HG03378 (cell line): ENCODE measurements around the gene HPCAL1.

ENCODE experiments used
- ATAC-seq: cut with Tn5 transposase; IDR thresholded peaks from one replicate; pipeline ENCODE4 v1.9.1; 2021; ENCODE audit warnings: mild to moderate bottlenecking, moderate library complexity; ENCODE audit not compliant: unreplicated experiment

The HPCAL1 gene

DNA sequence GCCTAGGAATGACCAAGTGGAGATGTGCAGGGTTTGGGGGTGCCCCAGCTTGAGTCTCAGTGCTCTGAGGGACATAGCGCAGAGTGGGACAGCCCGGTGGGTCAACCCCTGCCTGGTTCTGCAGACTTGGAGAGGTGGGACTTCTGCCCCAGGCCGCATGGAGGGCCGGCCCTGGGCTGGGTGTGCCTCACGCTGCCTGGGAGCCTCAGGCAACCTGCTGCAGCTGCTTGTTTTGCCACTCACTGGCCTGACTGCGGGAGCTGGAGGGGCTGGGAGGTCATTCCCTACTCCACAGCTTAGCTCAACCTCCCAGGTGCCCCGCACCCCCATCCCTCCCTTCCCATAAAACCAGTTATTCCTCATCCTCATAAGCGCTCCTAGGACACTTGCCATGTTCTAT is 112.3 kb downstream of the HPCAL1 start:
- ATAC-seq, result no peak

DNA sequence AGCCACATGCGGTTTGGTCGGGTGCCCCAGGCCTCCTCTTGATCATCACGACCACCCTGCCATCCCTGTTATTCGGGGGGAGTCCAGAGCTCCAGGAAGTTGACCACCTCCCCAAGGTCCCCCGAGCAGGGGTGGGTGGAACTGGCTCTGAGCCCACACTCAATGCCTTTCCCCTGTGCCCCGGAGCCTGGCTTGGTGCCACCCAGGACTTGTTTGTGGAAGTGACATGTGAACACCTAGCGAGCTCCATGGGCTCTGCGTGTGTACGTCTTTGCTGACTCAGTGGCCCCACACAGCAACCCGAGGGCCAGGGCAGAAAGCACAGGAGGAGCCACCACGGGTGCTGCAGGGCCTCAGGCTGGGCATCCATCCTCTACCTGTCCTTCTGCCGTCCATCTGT is 112.9 kb downstream of the HPCAL1 start:
- ATAC-seq, result no peak

DNA sequence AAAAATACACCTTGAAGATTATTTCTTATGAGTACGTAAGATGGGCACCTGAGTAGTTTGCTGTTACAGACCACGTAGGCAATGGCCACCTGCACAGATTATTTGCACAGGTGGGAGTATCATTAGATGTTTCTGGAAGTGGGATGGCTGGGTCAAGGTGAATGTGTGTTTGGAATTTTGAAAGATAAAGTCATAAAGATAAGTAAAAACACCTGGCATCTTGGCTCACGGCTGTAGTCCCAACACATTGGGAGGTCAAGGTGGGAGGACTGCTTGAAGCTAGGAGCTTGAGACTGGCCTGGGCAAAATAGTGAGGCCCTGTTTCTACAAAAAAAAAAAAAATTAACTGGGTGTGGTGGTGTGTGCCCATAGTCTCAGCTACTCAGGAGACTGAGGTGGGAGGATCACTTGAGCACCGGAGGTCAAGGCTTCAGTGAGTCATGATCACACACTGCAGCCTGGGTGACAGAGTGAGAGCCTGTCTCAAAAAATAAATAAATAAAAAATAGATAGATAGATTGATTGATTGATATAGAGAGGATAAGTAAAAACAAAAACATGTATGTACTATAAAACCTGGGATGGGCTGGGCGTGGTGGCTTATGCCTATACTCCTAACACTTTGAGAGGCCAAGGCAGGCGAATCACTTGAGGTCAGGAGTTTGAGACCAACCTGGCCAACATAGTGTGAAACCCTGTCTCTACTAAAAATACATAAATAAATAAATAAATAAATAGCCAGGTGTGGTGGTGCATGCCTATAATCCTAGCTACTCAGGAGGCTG is 115.0 kb downstream of the HPCAL1 start:
- no peak for ATAC-seq

DNA sequence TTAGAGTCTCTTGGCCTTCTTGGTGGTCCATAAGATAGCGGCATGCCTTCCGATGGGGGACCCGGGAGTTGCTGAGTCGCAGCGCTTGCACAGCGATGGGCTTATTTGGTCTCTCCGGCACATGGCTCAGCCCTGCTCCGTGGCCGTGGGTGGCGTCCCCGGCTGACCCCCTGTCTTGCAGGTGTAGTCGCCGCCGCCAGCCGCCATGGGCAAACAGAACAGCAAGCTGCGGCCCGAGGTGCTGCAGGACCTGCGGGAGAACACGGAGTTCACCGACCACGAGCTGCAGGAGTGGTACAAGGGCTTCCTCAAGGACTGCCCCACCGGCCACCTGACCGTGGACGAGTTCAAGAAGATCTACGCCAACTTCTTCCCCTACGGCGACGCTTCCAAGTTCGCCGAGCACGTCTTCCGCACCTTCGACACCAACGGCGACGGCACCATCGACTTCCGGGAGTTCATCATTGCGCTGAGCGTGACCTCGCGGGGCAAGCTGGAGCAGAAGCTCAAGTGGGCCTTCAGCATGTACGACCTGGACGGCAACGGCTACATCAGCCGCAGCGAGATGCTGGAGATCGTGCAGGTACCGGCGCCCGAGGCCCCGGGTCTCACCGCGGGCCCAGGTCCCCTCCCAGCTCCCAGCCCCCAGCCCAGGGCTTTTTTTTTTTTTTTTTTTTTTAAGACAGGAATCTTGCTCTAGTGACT is 117.0 kb downstream of the HPCAL1 start:
- no peak for ATAC-seq

DNA sequence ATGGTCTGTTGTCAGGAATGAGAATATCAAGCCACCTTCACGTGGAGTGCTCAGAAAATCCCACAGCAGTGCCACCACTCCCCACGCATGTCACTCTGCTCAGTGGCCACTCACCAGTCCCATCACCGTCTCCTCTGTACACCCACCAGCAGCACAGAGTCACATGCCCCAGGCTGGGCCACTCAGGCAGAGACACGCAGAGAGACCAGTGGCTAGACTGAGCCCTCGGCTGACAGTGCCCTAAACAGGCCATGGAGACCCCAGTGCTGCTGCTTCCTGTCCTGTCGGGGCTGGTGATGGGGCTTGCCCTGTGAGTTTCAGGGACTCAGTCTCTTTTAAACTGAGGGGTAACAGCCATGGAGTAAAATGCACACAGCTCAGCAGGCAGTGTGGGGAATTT is 119.5 kb downstream of the HPCAL1 start:
- no peak for ATAC-seq

DNA sequence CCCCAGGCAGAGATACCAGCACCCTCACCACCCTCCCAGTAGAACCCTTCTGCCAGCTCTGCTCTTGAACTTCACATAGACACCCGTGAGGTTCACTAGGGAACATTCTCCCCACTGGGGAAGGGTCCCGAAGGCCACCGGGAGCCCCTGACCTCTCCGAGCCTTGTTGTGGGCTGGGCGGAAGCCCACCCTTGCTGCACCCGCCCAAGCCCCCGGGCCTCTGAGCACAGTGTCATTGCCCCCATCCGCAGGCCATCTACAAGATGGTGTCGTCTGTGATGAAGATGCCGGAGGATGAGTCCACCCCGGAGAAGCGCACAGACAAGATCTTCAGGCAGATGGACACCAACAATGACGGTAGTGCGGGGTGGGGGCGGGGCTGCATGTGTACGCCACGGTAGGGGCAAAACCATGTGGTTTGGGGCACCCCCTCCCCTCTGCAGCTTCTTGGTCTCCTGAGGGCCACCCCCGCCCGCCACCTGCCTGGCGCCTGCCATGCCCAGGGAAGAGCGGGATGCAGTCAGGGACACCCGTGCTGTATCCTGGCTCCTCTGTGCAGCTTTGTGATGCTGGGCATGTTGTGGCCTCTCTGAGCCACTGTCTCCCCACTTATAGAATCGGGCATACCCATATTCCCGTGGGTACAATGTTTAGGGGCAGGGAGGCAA is 120.2 kb downstream of the HPCAL1 start:
- ATAC-seq, result no peak

DNA sequence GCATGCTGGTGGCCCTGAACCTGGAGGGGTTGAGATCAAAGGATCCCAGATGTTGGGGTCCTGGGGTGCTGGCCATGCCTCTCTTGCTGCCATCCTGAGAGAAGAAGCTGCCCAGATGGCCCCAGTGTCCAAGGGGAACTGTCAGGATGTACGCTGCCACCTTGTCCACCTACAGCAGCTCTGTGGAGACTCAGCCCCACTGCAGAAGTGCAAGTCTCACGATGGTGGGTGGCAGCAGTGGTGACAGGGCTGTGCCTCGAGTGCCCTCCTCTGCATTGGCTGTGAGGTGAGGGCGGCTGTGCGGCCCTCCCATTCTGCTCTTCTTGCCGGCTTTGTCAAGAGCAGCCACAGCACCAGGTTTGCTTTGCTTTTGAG is 120.7 kb downstream of the HPCAL1 start:
- ATAC-seq, result no peak

DNA sequence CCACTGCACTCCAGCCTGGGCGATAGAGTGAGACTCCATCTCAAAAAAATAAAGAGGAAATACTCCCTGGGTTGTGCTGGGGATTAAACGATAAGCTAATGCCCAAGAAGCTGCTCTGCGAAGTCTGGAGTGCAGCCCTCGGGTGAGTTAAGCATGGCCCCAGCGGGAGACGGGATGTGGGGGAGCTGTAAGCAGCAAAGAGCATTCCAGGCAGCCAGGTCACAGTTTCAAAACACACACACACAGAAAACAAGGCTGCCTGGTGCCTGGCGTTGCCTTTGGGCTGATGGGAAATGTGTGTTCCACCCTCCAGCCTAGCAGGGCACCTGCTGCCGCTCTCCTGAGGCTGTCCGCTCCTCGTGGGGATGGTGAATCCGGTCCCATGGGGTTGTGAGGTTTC is 121.3 kb downstream of the HPCAL1 start:
- ATAC-seq, result no peak

DNA sequence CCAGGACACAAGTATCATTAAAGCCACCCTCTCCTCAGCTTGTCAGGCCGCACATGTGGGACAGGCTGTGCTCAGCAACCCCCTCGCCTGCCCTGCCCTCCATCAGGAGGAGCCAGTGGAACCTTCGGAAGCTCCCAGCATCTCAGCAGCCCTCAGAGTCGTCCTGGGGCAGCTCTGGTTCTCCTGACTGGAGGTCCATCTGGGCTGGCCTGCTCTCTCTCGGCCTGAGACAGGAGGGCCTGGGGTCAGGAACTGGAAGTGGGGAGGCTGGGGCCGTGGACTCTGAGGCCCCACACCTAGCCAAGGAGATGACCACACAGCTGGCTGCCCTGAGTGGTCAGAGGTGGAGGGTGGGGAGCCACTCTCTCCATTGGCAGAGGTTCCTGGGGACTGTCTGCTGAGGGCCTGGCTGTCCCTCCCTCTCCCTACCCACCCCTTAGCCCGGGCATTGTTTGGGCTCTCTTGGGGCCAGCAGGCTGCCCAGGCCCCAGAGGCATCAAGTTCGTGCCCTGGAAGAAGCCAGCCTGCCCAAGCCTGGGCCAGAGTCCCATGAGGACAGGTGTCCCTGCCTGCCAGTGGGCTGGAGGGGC is 122.3 kb downstream of the HPCAL1 start:
- ATAC-seq, result no peak

DNA sequence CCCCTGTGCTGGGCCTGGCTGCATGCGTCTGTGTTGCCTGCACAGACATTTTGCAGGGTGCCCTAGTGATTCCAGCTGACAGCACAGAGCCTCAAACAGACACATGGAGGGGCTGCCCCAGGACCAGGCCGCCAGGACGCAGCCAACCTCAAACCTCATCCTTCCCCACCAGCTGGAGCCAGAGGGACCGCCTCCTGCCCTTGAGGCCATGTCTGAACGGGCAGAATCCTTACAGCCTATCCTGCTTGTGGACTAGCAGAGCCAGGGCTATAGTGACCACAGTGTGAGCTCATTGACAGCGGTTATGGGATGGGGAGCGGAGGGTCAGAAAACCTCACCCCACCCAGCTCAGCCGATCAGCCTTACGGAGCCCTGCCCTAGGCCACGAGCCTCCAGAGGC is 123.0 kb downstream of the HPCAL1 start:
- no peak for ATAC-seq

DNA sequence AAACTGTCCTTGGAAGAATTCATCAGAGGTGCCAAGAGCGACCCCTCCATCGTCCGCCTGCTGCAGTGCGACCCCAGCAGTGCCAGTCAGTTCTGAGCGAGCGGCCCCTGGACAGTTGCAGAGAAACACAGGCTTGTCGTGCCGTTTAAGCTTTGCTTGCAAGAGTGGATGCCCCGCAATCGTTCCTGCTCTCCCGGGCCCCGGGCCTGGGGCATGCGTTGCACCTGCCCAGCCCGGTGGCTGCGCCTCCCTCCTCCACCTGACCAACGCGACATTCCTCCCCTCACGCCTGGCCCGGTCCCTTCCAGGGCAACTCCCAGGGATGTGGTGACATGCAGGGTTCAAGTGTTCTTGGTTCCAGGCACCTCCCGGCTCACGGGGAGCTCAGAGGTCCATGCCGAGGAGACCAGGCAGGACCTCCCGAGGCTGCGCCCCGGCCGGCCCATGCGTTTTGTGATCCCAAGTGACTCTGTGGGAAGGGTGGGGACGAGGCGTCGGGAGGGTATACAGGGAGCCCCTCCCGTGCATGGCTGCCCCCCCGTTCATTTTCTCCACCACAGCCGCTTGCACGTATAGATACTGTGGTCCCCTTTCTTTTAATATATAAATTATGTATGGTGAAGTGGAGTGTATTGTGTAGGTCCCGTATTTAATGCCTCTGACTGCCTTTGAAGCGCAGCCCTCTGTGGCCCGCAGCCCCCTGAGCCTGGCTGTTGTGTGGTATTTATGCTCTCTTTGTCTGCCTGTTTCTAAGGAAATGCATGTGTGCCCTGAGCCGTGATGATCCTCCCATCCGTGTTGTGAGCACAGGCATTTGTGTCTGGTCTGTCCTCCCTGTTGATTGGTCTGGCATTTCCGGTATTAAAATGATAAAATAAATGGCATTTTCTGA is 124.3 kb downstream of the HPCAL1 start:
- ATAC-seq, result no peak

DNA sequence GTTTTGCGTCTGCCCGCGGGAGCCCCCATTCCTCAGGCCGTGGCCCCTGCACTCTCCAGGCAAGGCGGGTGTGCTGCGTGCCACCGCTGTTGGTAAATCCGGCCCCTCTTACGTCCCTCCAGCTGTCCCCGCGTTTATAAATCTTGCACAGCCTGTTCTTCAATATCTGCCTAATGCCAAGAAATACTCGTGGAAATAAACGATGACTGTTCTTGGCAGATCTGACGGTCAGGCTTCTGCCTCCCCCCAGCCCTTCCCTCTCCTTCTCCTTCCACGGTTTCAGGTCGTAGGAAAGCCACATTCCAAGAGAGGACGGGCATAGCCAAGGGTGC is 124.9 kb downstream of the HPCAL1 start:
- no peak for ATAC-seq

DNA sequence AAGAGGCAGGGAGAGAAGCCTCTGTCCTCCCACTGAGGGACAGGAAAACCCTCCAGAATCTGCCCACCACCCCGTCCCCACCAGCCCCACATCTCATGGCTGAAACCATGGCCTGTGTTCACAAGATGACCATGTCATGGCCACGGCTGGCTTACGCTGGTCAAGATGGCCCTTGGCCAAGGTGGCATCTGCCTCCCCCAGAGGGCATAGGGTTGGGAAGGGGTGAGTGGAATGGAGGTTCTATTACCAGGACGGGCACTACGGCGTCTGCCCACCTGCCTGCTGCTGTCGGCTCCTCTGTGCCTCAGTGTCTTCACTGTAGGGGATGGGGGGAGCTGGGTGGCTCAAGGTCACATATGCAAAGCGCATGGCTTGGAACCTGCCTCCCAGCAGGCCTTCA is 125.7 kb downstream of the HPCAL1 start:
- no peak for ATAC-seq

DNA sequence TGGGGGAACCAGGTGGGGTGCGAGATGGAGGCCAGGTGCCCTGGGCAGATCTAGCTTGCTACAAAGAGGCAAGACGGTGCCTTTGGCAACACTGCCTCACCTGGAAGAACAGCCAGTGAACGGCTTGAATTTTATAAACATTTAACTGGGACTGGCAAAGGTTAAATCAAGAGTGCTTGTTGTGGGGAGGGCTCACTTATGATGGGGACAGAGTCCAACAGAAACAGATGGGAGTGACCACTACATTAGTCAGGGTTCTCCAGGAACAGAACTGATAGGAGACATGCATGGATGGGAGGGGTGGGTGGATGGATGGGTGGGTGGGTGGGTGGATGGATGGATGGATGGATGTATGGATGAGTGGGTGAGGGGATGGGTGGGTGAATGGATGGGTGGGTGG is 126.2 kb downstream of the HPCAL1 start:
- no peak for ATAC-seq

DNA sequence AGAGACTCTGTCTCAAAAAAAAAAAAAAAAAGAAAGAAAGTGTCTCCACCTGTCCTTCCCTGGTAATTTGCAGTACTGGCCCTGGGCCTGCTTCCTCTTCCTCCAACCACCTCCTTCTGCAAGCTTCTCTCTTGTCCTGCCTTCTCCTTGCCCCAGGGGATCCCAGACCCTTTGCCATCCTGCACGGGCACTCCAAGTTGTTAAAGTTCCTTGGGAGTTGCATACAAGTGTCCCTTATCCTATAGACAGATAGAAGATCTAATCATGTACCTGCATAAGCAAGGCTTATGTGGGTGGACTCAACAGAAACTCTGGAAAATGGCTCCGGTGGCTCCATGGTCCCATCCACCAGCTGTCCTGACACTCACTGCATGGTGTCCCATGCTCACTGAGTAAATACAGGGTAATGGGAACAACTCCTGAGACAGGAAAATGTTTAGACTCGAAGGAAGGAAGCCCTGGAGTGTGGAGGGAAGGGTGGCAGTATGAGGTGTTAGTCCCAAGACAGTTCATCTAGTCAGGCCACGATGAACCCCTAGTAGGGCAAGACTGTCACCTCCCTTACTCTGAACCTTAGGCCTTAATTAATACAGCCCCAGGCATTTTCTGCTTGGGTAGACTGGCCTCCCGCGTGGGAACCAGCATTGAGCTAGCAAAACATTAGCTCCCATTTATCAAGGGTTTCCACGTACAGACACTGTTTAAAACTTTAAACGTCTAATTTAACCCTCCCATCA is 128.3 kb downstream of the HPCAL1 start:
- no peak for ATAC-seq

DNA sequence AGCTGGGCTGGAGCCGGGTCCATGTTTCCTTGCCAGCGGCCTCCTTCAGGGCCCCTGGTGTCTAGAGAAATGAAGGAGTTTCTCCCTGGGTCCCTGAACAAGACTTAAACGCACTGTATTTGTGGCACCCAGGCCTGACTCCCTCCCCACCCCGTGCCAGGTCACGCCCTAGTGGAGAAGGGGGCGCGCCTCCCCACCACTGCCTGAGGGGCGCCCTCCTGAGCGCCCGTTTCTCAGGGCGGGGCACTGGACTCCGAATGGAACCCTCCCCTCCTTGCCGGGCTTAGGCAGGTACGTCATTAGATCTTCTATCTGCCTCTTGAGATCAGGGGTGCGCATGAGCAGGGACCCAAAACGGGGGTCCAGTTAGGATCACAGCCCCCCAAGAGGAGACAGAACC is 129.1 kb downstream of the HPCAL1 start:
- ATAC-seq, result no peak

DNA sequence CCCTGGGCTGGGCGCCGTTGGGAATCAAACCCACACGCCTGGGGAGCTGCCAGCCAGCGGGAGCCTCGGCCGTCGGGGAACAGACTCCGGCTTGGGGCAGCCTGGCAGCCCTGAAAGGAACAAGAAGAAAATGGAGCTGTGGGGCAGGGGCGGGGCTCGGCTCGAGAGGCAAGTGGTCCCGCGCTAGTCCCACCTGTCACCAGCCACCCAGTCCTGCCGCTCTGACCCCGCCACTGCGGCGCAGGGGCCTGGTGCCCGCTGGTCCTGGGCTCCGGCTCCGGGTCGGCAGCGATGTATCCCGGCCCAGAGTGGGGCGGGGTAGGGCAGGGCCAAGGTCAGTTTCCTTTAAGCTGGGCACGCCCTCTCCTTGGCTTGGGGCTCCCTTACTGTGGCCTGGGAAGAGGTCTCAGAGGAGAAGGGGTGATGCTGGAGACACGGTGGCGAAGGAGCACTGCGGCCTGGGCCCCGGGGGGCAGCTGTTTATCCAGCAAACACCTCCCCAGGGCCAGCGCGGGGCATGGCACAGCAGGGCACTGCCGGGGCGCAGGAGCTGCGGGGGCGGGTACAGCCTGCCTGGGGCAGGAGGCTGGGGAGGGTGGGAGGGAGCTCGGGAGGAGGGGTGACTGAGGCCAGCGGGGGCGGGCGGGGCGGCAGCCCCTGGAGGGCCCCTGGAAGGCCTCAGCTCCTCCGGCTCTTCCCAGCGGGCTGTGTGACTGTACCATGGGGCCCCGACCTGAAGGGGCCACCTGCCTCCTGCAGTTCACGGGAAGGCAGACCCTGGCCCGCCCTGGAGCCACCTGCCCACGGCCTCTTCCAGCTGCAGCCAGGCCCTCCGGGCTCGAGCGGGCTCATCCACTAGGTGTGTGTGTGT is 129.8 kb downstream of the HPCAL1 start:
- no peak for ATAC-seq

DNA sequence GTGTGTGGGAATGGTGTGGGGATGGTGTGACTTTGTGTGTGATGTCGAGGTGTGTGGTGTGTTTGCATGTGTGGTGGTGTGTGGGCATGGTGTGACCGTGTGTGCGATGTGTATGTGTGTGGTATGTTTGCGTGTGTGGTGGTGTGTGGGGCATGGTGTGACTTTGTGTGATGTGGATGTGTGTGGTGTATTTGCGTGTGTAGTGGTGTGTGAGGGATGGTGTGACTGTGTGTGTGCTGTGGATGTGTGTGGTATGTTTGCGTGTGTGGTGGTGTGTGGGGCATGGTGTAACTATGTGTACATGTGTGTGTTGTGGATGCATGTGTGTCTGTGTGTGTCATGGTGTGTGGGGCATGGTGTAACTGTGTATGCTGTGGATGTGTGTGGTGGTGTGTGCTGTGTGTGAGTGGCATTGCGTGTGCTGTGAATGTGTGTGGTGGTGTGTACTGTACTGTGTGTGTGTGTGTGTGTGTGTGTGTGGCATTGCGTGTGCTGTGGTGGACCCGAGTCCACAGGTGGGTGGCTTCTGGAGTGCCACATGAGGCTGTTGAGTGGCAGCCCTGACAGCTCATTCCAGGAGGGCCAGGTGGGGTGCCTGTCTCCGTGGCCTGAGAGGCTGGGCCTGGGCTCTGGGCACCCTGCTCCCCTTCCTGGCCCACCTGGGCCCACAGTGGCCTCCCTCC is 130.7 kb downstream of the HPCAL1 start:
- ATAC-seq, result no peak
